Lung (tissue), 12 donors: ENCODE measurements around the gene CERS5. TPM values are rescaled to one million over a fixed set of nuclear protein-coding genes. Genes with fewer than 3 reads are reported as not detected.
"Not testable (repeated sequence)": the region's sequence is repeated elsewhere in the genome, so short reads cannot be mapped to it uniquely, and the experiment has no call there.

Experiments used
- ATAC-seq: fragments of 200-7000 bp; cut with Tn5 transposase; one replicate; pipeline ENCODE4 v1.9.1; 2020; ENCODE audit warnings: moderate number of reproducible peaks; ENCODE audit not compliant: insufficient read depth, low FRiP score
- DNase-seq, 3 donors: peaks; one replicate each; pipeline ENCODE4 v3.0.0-alpha.2; 2013 to 2017
- H3K27ac ChIP-seq, 2 donors: one replicate each; pipeline ENCODE4 v1.5.1; 2013; ENCODE audit warnings: mild to moderate bottlenecking in 2 of 2, moderate library complexity in 2 of 2, control low read depth in 1 of 2, inconsistent platforms in 1 of 2, low read depth in 1 of 2, low read length in 1 of 2
- H3K27me3 ChIP-seq, 3 donors: one replicate each; pipeline ENCODE4 v1.5.1; 2013; ENCODE audit warnings: low read length in 2 of 3; ENCODE audit not compliant: control insufficient read depth in 3 of 3, insufficient read depth in 3 of 3
- H3K36me3 ChIP-seq, 4 donors: one replicate each; pipeline ENCODE4 v1.5.1; 2013; ENCODE audit warnings: low read length in 4 of 4, mild to moderate bottlenecking in 1 of 4, moderate library complexity in 1 of 4; ENCODE audit not compliant: control insufficient read depth in 4 of 4, insufficient read depth in 4 of 4
- H3K4me1 ChIP-seq, 5 donors: one replicate each; pipeline ENCODE4 v1.5.1; 2013; ENCODE audit warnings: low read length in 5 of 5, mild to moderate bottlenecking in 2 of 5, moderate library complexity in 1 of 5; ENCODE audit not compliant: control insufficient read depth in 5 of 5, insufficient read depth in 5 of 5
- H3K4me3 ChIP-seq: one replicate; pipeline ENCODE4 v1.5.1; 2013; ENCODE audit warnings: mild to moderate bottlenecking, control low read depth, moderate library complexity
- H3K9ac ChIP-seq, 2 donors: one replicate each; pipeline ENCODE4 v1.5.1; 2013; ENCODE audit warnings: low read length in 2 of 2, control low read depth in 1 of 2; ENCODE audit not compliant: insufficient read depth in 1 of 2
- H3K9me3 ChIP-seq, 4 donors: one replicate each; pipeline ENCODE4 v1.5.1; 2013; ENCODE audit warnings: low read length in 3 of 4, mild to moderate bottlenecking in 1 of 4, moderate library complexity in 1 of 4; ENCODE audit not compliant: control insufficient read depth in 4 of 4, insufficient read depth in 3 of 4
- CTCF ChIP-seq: IDR thresholded peaks from 2 replicates; pipeline ENCODE4 v1.5.1; 2012; ENCODE audit warnings: mild to moderate bottlenecking; ENCODE audit errors: control extremely low read depth, extremely low read depth
- WGBS, 2 donors: extraction: QIAGEN DNeasy Blood & Tissue Kit; methylation state at CpG; one replicate each; pipeline ENCODE4 v1.1.7; 2013; 5-methylcytosine and 5-hydroxymethylcytosine counted together
- polyA plus RNA-seq, 2 donors: library from polyadenylated mRNA; stranded (reverse); fragments of 200-250 nt; gene quantifications; one replicate each; pipeline ENCODE4 v1.2.1, GENCODE V29; 2013
- total RNA-seq, 2 donors: library from RNA; depleted of rRNA in 1 of 2; stranded (reverse); fragments of >200 nt in 1 of 2; gene quantifications; one replicate each; pipeline ENCODE4 v1.2.1, GENCODE V29; 2014 to 2021
- donor health status: control.
- donor health status: control.
- donor health status: Bipolar disorder and iron deficiency.
- donor health status: healthy.
- donor health status: DM: yes; HTN: yes; CAD: no.

The CERS5 gene
- total and polyA plus RNA-seq, 4 donors, result 32.6 to 54.0 (median 37.8) TPM

DNA sequence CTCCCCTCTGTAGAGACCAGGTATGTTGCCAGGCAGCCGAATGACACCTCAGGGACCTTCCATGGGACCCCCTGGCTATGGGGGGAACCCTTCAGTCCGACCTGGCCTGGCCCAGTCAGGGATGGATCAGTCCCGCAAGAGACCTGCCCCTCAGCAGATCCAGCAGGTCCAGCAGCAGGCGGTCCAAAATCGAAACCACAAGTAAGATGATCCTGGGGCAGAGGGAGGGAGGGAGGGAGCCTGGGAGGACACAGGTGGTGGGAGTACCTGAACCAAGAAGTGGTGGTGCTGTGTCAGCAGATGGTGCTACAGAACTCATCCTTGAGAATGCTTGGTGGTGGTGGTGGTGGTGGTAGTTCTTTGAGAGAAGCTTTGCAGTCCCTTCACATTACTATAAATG, 81.0 kb downstream of the CERS5 start:
- ATAC-seq, result no peak
- WGBS, 2 donors, result 82 to 88% methylated on average over 5 of the region's 5 CpGs
- TF ChIP-seq CTCF, result no peak
- Histone ChIP-seq H3K27me3 (no peaks in the 10 kb centered on the region), H3K27ac (peak overlapping the region; percentile 46 to 99), H3K9ac (no peak overlapping the region), H3K9me3 (no peaks in the 10 kb centered on the region), H3K4me3 (peak overlapping the region; percentile 47), H3K36me3 (peaks cover 16 to 27% (median 24%) of the 10 kb centered on the region in 4 donors), H3K4me1 (peaks cover 0 to 4% (median 0%) of the 10 kb centered on the region in 5 donors)
- DNase-seq, result no peak

GRCh38 chr12:50085615-50086072, 81.5 kb downstream of the CERS5 start:
- Histone ChIP-seq H3K36me3 (peaks cover 16 to 25% (median 22%) of the 10 kb centered on the region in 4 donors), H3K9ac (no peak overlapping the region), H3K9me3 (no peaks in the 10 kb centered on the region), H3K27me3 (no peaks in the 10 kb centered on the region), H3K4me3 (peak overlapping the region; percentile 47), H3K27ac (peak overlapping the region; percentile 63 to 99), H3K4me1 (peaks cover 0 to 7% (median 0%) of the 10 kb centered on the region in 5 donors)
- no peak for ATAC-seq
- no peak for TF ChIP-seq CTCF
- 9 to 20% methylated on average over 8 of the region's 8 CpGs for WGBS, 2 donors
- DNase-seq, result no peak

DNA sequence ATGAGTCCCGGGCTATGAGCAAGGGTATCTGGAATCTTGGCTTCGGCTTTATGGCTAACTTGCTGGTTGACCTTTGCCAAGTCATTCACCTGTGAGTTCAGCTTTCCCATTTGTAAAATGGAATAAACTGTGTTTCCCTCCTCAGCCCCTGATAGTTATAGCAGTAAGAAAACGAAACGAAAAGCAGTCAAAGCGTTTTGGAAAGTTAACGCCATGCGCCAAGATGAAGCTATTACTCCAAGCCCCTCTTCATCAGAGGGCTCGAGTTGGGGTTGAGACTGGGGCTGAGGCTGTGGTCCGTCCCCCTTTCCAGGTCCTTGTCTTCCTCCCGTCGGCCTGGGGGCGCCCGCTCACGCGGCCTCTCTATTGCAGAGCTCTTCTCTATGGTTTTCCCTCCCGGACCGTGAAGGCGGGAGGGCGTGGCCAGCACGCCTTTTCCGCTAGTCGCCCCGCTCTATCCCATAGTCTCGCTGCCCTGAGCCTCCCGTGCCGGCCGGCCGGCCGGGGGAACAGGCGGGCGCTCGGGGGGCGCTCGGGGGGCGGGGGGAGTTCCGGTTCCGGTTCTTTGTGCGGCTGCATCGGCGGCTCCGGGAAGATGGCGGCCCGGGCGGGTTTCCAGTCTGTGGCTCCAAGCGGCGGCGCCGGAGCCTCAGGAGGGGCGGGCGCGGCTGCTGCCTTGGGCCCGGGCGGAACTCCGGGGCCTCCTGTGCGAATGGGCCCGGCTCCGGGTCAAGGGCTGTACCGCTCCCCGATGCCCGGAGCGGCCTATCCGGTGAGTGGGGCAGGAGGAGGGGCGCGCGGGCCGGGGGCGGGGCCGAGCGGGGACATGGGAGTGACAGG, 82.2 kb downstream of the CERS5 start, which contains the start of gene SMARCD1:
Gene SMARCD1, plus strand, starts transcription at position 568 of the 840 bp plus-strand sequence. Its CDS starts 28 bp downstream, at position 596.
- WGBS, 2 donors, result 1% methylated on average over 62 to 69 of the region's 69 CpGs
- H3K27ac ChIP-seq, result peak within 1 kb of the TSS; percentile 88 to 99

GRCh38 chr12:50084409-50084774, 82.8 kb downstream of the CERS5 start:
- WGBS, 2 donors, result 39 to 41% methylated on average over 7 of the region's 7 CpGs
- not testable (repeated sequence) for DNase-seq, H3K4me1 ChIP-seq, H3K9me3 ChIP-seq, H3K27me3 ChIP-seq, ATAC-seq
- Histone ChIP-seq H3K9ac (peak overlapping the region in 1 of 2 donors; percentile 90), H3K27ac (peak overlapping the region; percentile 88 to 99), H3K36me3 (peaks cover 6 to 15% (median 12%) of the 10 kb centered on the region in 4 donors), H3K4me3 (peak overlapping the region; percentile 58)

More for the DNA sequence above, 82.2 kb downstream of the CERS5 start, which contains the start of gene SMARCD1:
- Histone ChIP-seq H3K27me3 (no peaks in the 10 kb centered on the region), H3K4me1 (peaks cover 0 to 7% (median 0%) of the 10 kb centered on the region in 5 donors), H3K4me3 (peak within 1 kb of the TSS; percentile 58), H3K36me3 (peaks cover 10 to 21% (median 17%) of the 10 kb centered on the region in 4 donors), H3K9me3 (no peaks in the 10 kb centered on the region), H3K9ac (peak within 1 kb of the TSS in 1 of 2 donors; percentile 90)
- peak; percentile 93 for ATAC-seq
- peak; percentile 36 for TF ChIP-seq CTCF
- peak; percentile 94 to 97 (median 95) for DNase-seq
